GM23338 (cell line): Measurements from ENCODE around the gene SHISAL1. TPM values are rescaled to one million over a fixed set of nuclear protein-coding genes. Genes with fewer than 3 reads are reported as not detected.

Experiments used
- ATAC-seq: fragments of 200-7000 bp; cut with Tn5 transposase; 3 replicates; pipeline ENCODE4 v1.9.1; 2020
- DNase-seq: peaks from one replicate; pipeline ENCODE4 v3.0.0-alpha.2; 2015; ENCODE audit warnings: low spot score
- H2AFZ ChIP-seq: fragments of 200-600 bp; sonication (generic); 2 replicates; pipeline ENCODE4 v1.8.0; 2016; ENCODE audit warnings: antibody characterized with exemption, mild to moderate bottlenecking, moderate library complexity
- H3F3A ChIP-seq: fragments of 200-600 bp; sonication (generic); replicated peaks from 2 replicates; pipeline ENCODE4 v1.8.0; 2017; ENCODE audit warnings: antibody characterized with exemption, mixed run types, low read depth
- H3K27ac ChIP-seq: fragments of 200-600 bp; sonication (generic); 2 replicates; pipeline ENCODE4 v1.6.1; 2016; ENCODE audit warnings: low read depth
- H3K27me3 ChIP-seq: fragments of 200-600 bp; sonication (generic); 2 replicates; pipeline ENCODE4 v1.8.0; 2016; ENCODE audit warnings: mild to moderate bottlenecking, mixed run types, moderate library complexity; ENCODE audit not compliant: insufficient read depth
- H3K36me3 ChIP-seq: fragments of 200-600 bp; sonication (generic); 2 replicates; pipeline ENCODE4 v1.8.0; 2016; ENCODE audit warnings: mild to moderate bottlenecking; ENCODE audit not compliant: insufficient read depth
- H3K4me1 ChIP-seq: fragments of 200-600 bp; sonication (generic); 2 replicates; pipeline ENCODE4 v1.8.0; 2016; ENCODE audit warnings: mild to moderate bottlenecking, moderate library complexity; ENCODE audit not compliant: insufficient read depth
- H3K4me2 ChIP-seq: fragments of 200-600 bp; sonication (generic); 2 replicates; pipeline ENCODE4 v1.7.1; 2017; ENCODE audit warnings: mixed run types
- H3K4me3 ChIP-seq: fragments of 200-600 bp; sonication (generic); 2 replicates; pipeline ENCODE4 v1.6.1; 2016; ENCODE audit warnings: mixed run types
- H3K79me2 ChIP-seq: fragments of 200-600 bp; sonication (generic); replicated peaks from 2 replicates; pipeline ENCODE4 v1.8.0; 2017; ENCODE audit warnings: mild to moderate bottlenecking; ENCODE audit not compliant: insufficient read depth
- H3K9me2 ChIP-seq: fragments of 200-600 bp; sonication (generic); 2 replicates; pipeline ENCODE4 v1.8.0; 2017; ENCODE audit not compliant: insufficient read depth
- H4K20me1 ChIP-seq: fragments of 200-600 bp; sonication (generic); replicated peaks from 2 replicates; pipeline ENCODE4 v1.8.0; 2017; ENCODE audit warnings: mild to moderate bottlenecking; ENCODE audit not compliant: insufficient read depth
- H3K27ac Mint-ChIP-seq: 2 replicates; pipeline ENCODE4 v1.8.0; 2020; ENCODE audit warnings: inconsistent platforms, mild to moderate bottlenecking, moderate library complexity, mixed read lengths
- H3K27me3 Mint-ChIP-seq: 3 replicates; pipeline ENCODE4 v1.8.0; 2022; ENCODE audit warnings: low read depth, mild to moderate bottlenecking, moderate library complexity, mixed read lengths, inconsistent platforms; ENCODE audit not compliant: insufficient read depth, poor library complexity
- H3K36me3 Mint-ChIP-seq: 3 replicates; pipeline ENCODE4 v1.8.0; 2021; ENCODE audit warnings: low read depth, mild to moderate bottlenecking, inconsistent platforms, moderate library complexity, mixed read lengths
- H3K4me1 Mint-ChIP-seq: 3 replicates; pipeline ENCODE4 v1.8.0; 2020; ENCODE audit warnings: mild to moderate bottlenecking, inconsistent platforms, mixed read lengths
- H3K4me3 Mint-ChIP-seq: 3 replicates; pipeline ENCODE4 v1.8.0; 2021; ENCODE audit warnings: moderate library complexity, mild to moderate bottlenecking, inconsistent platforms, mixed read lengths
- H3K9me3 Mint-ChIP-seq: 3 replicates; pipeline ENCODE4 v1.8.0; 2020; ENCODE audit warnings: moderate library complexity, mild to moderate bottlenecking, inconsistent platforms, mixed read lengths
- CREB1 ChIP-seq: fragments of 250-450 bp; sonication (Bioruptor Pico); IDR thresholded peaks from 2 replicates; pipeline ENCODE4 v1.5.0; 2020; ENCODE audit warnings: low read depth, mild to moderate bottlenecking, moderate library complexity
- EZH2phosphoT487 ChIP-seq: fragments of 200-600 bp; sonication (generic); IDR thresholded peaks from one replicate; pipeline ENCODE4 v1.8.1; 2018; ENCODE audit warnings: antibody characterized with exemption; ENCODE audit not compliant: unreplicated experiment
- JUNB ChIP-seq: IDR thresholded peaks from one replicate; pipeline ENCODE4 v1.6.1; 2016; ENCODE audit warnings: antibody characterized with exemption; ENCODE audit not compliant: unreplicated experiment
- NANOG ChIP-seq: IDR thresholded peaks from 2 replicates; pipeline ENCODE4 v1.6.1; 2016; ENCODE audit warnings: antibody characterized with exemption, borderline replicate concordance
- STAT1 ChIP-seq: IDR thresholded peaks from one replicate; pipeline ENCODE4 v1.6.1; 2016; ENCODE audit warnings: antibody characterized with exemption; ENCODE audit not compliant: unreplicated experiment
- ZNF114 ChIP-seq: fragments of 250-450 bp; sonication (Bioruptor Pico); IDR thresholded peaks from 2 replicates; pipeline ENCODE4 v1.5.0; 2020; ENCODE audit warnings: mild to moderate bottlenecking, moderate library complexity
- ZNF331 ChIP-seq: fragments of 250-450 bp; sonication (Bioruptor Pico); IDR thresholded peaks from 2 replicates; pipeline ENCODE4 v1.5.0; 2020; ENCODE audit warnings: low read depth, mild to moderate bottlenecking, moderate library complexity
- polyA plus RNA-seq: library from polyadenylated mRNA; unstranded; fragments of >200 nt; fragmentation: Nextera tagmentation; extraction: Ambion mirVana; gene quantifications from 2 replicates; pipeline ENCODE4 v1.2.1, GENCODE V29; 2016
- total RNA-seq: library from RNA; depleted of rRNA; stranded (reverse); fragments of >200 nt; shearing (Covaris generic); gene quantifications from 2 replicates; pipeline ENCODE4 v1.2.3, GENCODE V29; 2014
- TF ChIP-seq, protein P1 (sequence below): IDR thresholded peaks from one replicate; pipeline ENCODE4 v1.6.1; 2018; ENCODE audit warnings: antibody characterized with exemption; ENCODE audit not compliant: unreplicated experiment
- TF ChIP-seq, protein P2 (sequence below), 2 experiments: fragments of 200-600 bp in 1 of 2; sonication (generic) in 1 of 2; conservative IDR thresholded peaks; 2 replicates each; pipeline versions ENCODE4 v1.5.1 to v1.6.1; 2016 to 2017; ENCODE audit warnings: antibody characterized with exemption in 2 of 2, low read depth in 2 of 2, mild to moderate bottlenecking in 2 of 2, moderate library complexity in 1 of 2
- TF ChIP-seq, protein P3 (sequence below): IDR thresholded peaks from 2 replicates; pipeline ENCODE4 v1.6.1; 2016; ENCODE audit warnings: antibody characterized with exemption

Gene SHISAL1
- total and polyA plus RNA-seq, 2 experiments from 2014 or later: 0.71 to 3.4 TPM

DNA sequence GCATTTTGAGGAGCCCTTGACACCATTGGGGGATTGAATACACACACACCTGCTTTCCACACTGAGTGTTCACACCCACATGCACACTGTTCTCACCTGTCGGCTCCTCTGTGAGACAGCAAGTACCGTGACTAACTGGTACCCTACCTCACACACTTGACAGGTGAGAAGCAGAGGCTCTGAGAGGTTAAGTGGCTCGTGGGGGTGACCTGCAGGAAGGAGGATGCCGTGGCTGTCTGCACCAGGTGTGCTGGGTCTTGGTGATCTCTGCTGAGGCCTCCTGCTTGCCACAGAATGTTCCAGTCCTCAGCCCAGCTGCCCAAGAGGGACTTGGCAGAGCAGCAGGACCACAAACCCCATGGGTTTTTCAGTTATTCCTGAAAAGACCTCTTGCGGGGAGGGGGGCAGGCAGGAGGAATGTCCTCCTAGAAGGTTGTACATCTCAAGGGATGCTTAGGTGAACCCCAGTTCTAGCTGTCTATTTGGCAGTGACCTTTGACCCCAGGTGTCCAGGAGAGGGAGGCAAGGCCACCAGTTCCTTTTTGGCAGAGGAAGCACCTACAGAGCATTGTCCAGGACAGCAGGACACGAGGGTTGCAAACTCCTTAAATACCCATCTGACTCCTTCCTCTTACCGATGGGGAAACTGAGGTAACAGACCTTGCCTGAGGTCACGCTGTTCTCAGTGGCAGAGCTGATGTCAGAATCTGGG lies 66.0 kb downstream of the SHISAL1 start (continued):
- TF ChIP-seq, protein P1, sequence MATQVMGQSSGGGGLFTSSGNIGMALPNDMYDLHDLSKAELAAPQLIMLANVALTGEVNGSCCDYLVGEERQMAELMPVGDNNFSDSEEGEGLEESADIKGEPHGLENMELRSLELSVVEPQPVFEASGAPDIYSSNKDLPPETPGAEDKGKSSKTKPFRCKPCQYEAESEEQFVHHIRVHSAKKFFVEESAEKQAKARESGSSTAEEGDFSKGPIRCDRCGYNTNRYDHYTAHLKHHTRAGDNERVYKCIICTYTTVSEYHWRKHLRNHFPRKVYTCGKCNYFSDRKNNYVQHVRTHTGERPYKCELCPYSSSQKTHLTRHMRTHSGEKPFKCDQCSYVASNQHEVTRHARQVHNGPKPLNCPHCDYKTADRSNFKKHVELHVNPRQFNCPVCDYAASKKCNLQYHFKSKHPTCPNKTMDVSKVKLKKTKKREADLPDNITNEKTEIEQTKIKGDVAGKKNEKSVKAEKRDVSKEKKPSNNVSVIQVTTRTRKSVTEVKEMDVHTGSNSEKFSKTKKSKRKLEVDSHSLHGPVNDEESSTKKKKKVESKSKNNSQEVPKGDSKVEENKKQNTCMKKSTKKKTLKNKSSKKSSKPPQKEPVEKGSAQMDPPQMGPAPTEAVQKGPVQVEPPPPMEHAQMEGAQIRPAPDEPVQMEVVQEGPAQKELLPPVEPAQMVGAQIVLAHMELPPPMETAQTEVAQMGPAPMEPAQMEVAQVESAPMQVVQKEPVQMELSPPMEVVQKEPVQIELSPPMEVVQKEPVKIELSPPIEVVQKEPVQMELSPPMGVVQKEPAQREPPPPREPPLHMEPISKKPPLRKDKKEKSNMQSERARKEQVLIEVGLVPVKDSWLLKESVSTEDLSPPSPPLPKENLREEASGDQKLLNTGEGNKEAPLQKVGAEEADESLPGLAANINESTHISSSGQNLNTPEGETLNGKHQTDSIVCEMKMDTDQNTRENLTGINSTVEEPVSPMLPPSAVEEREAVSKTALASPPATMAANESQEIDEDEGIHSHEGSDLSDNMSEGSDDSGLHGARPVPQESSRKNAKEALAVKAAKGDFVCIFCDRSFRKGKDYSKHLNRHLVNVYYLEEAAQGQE: no peak
- TF ChIP-seq STAT1 (no peak), EZH2phosphoT487 (no peak), ZNF331 (CRISPR knock-in tag) (no peak), CREB1 (no peak), JUNB (no peak), ZNF114 (CRISPR knock-in tag) (no peak), NANOG (no peak)
- TF ChIP-seq, protein P2, sequence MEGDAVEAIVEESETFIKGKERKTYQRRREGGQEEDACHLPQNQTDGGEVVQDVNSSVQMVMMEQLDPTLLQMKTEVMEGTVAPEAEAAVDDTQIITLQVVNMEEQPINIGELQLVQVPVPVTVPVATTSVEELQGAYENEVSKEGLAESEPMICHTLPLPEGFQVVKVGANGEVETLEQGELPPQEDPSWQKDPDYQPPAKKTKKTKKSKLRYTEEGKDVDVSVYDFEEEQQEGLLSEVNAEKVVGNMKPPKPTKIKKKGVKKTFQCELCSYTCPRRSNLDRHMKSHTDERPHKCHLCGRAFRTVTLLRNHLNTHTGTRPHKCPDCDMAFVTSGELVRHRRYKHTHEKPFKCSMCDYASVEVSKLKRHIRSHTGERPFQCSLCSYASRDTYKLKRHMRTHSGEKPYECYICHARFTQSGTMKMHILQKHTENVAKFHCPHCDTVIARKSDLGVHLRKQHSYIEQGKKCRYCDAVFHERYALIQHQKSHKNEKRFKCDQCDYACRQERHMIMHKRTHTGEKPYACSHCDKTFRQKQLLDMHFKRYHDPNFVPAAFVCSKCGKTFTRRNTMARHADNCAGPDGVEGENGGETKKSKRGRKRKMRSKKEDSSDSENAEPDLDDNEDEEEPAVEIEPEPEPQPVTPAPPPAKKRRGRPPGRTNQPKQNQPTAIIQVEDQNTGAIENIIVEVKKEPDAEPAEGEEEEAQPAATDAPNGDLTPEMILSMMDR (conservative IDR thresholded peaks at IDR 0.05; ENCODE audit: low read depth in 2 of 2): no peak

DNA sequence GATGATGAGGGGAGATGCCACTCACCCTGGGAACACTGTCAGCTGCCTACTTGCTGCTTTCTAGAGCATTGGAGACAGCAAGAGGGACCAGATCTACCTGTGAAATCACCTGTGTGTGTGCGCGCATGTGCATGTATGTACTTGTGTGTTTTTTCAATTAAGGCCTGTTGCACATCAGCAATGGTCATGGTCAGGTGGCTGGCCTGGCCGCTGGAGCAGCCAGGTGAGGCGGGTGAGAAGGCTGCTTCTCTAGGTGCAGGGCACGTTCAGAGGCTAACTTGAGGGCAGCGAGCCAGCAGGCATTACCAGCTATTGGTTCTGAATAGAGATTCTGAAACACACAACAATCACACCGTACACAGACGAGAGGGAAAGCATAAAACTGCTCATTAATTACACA lies 66.9 kb downstream of the SHISAL1 start:
- no peak for DNase-seq
- no peaks in the 10 kb centered on the region for H3K27me3 ChIP-seq
- TF ChIP-seq EZH2phosphoT487: no peak
- no peak for TF ChIP-seq NANOG
- TF ChIP-seq STAT1: no peak
- TF ChIP-seq ZNF331 (CRISPR knock-in tag): no peak
- TF ChIP-seq JUNB: no peak
- TF ChIP-seq CREB1: no peak
- TF ChIP-seq, protein P3, sequence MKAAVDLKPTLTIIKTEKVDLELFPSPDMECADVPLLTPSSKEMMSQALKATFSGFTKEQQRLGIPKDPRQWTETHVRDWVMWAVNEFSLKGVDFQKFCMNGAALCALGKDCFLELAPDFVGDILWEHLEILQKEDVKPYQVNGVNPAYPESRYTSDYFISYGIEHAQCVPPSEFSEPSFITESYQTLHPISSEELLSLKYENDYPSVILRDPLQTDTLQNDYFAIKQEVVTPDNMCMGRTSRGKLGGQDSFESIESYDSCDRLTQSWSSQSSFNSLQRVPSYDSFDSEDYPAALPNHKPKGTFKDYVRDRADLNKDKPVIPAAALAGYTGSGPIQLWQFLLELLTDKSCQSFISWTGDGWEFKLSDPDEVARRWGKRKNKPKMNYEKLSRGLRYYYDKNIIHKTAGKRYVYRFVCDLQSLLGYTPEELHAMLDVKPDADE: no peak
- TF ChIP-seq ZNF114 (CRISPR knock-in tag): no peak
- no peak overlapping the region for H3K27ac ChIP-seq
- no peak overlapping the region for H3K27ac Mint-ChIP-seq
- peaks cover 26% of the 10 kb centered on the region for H3K36me3 Mint-ChIP-seq
- ATAC-seq: no peak
- no peaks in the 10 kb centered on the region for H3K4me1 Mint-ChIP-seq
- peaks cover 22% of the 10 kb centered on the region for H3K9me3 Mint-ChIP-seq
- no peak overlapping the region for H3K4me2 ChIP-seq
- H3K4me3 ChIP-seq: no peak overlapping the region
- H4K20me1 ChIP-seq: no peaks in the 10 kb centered on the region
- no peaks in the 10 kb centered on the region for H3K36me3 ChIP-seq
- no peak overlapping the region for H3K4me3 Mint-ChIP-seq
- H3K79me2 ChIP-seq: no peaks in the 10 kb centered on the region
- H3F3A ChIP-seq: no peaks in the 10 kb centered on the region
- no peaks in the 10 kb centered on the region for H3K4me1 ChIP-seq
- H3K27me3 Mint-ChIP-seq: peaks cover 4% of the 10 kb centered on the region
- H2AFZ ChIP-seq: no peak overlapping the region
- 0 out of 2 replicates have a peak, but pooled peaks cover 2% of the 10 kb centered on the region for H3K9me2 ChIP-seq
